Nephron progenitor cell (in vitro differentiated cells): ENCODE data around the gene ZMYND19.
"Not testable (repeated sequence)": the region's sequence is repeated elsewhere in the genome, so short reads cannot be mapped to it uniquely, and the experiment has no call there.

Source experiments
- DNase-seq: peaks from one replicate; pipeline ENCODE4 v3.0.0; 2021
- H3K27ac Mint-ChIP-seq: 2 replicates; pipeline ENCODE4 v1.8.0; 2021; ENCODE audit warnings: mild to moderate bottlenecking, moderate library complexity, mixed read lengths
- H3K27me3 Mint-ChIP-seq: 2 replicates; pipeline ENCODE4 v1.8.0; 2021; ENCODE audit warnings: mild to moderate bottlenecking, low read depth, mixed read lengths; ENCODE audit not compliant: poor library complexity
- H3K36me3 Mint-ChIP-seq: 2 replicates; pipeline ENCODE4 v1.8.0; 2021; ENCODE audit warnings: low read depth, mixed read lengths
- H3K4me1 Mint-ChIP-seq: 2 replicates; pipeline ENCODE4 v1.8.0; 2021; ENCODE audit warnings: mixed read lengths
- H3K4me3 Mint-ChIP-seq: 2 replicates; pipeline ENCODE4 v1.8.0; 2021; ENCODE audit warnings: mild to moderate bottlenecking, moderate library complexity, mixed read lengths
- H3K9me3 Mint-ChIP-seq: 2 replicates; pipeline ENCODE4 v1.8.0; 2021; ENCODE audit warnings: mild to moderate bottlenecking, moderate library complexity, mixed read lengths
- CTCF ChIP-seq: fragments of 200-600 bp; sonication (generic); IDR thresholded peaks from 2 replicates; pipeline ENCODE4 v1.5.0; 2021; ENCODE audit warnings: antibody characterized with exemption

Gene ZMYND19

DNA sequence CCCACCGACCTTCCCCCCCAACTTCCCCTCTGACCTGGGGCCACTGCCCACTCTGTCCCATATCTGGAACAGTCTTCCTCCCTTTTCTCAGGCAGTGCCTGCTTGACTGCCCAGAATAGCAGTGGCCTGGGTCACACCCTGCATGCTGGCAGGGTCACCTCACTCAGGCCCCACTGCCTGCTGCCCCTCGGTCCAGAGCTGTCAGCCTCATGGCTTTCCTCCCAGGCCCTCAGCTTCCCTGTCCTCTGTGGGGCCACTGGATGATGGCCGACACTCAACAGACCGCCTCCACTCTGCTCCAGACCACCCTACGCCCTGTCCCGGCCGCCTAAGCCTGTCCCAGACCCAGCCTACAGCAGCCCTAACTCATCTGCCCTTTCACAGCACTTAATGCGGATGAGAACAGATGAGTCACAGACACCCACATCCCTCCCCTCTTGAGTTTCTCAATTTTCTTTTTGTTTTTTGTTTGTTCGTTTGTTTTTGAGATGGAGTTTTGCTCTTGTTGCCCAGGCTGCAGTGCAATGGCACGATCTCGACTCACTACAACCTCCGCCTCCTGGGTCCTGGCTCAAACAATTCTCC lies 46.0 kb downstream of the ZMYND19 start:
- no peak for TF ChIP-seq CTCF
- Mint-ChIP-seq H3K27ac (peak overlapping the region; percentile 48), H3K9me3 (peaks cover 26% of the 10 kb centered on the region), H3K27me3 (peaks cover 9% of the 10 kb centered on the region), H3K36me3 (peaks cover 17% of the 10 kb centered on the region), H3K4me3 (no peak overlapping the region), H3K4me1 (peaks cover 35% of the 10 kb centered on the region)
- no peak for DNase-seq

DNA sequence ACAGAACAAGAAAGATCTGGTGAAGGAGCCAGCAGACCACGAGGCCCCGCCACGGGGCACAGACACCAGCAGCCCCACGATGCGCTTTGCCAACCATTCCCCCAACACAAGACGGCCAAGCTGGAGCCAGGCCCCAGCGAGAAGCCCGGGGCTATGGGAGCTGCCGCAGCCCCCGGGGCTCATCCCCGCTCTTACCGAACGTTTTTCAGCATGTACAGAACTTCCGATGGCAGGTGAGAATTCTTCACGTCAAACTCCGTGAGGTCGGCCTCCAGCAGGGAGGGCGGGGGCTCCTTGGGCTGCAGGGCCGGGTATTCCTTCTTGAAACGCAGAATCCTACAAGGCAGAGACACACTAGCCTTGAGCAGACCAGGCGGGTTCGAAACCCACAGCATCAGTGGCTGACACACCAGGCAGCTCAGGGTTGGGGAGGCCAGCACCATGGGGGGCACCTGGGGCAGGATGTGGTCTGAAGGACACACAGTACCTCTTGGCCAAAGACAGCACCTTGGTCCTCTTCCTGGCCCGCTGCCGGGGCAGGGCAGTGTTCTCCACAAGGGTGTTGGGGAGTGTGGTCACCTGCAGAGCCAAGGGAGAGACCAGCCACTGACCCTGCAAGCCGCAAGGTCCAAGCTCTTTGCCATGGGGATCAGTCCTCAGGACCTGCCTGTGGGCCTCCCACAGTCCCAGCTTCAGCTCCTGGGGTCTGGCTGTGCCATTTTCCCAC lies 46.9 kb downstream of the ZMYND19 start:
- H3K9me3 Mint-ChIP-seq = peaks cover 26% of the 10 kb centered on the region
- peaks cover 17% of the 10 kb centered on the region for H3K36me3 Mint-ChIP-seq
- no peak overlapping the region for H3K4me3 Mint-ChIP-seq
- no peak for TF ChIP-seq CTCF
- DNase-seq = no peak
- peaks cover 30% of the 10 kb centered on the region for H3K4me1 Mint-ChIP-seq
- H3K27ac Mint-ChIP-seq = no peak overlapping the region
- peaks cover 6% of the 10 kb centered on the region for H3K27me3 Mint-ChIP-seq

DNA sequence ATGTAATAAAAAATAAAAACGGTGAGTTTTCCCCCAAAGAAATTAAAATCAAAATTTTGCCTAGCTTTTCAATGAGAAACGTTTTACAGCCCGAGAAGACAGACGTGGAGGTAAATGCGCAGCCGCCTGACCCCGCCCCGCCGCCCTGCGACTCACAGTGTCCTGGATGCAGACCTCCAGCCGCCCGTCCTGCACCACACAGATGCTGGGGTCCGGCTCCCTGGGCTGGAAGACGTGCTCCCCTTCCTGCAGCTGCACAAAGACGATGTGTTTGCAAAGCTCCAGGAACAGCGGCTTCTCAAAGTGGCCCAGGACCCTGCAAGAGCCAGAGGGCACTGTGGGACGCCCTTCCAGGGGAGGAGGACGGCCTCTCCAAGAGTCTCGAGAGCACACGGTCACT lies 47.8 kb downstream of the ZMYND19 start:
- TF ChIP-seq CTCF = no peak
- Mint-ChIP-seq H3K4me1 (peaks cover 26% of the 10 kb centered on the region), H3K36me3 (peaks cover 21% of the 10 kb centered on the region), H3K27me3 (peaks cover 6% of the 10 kb centered on the region), H3K9me3 (peaks cover 23% of the 10 kb centered on the region), H3K27ac (no peak overlapping the region), H3K4me3 (no peak overlapping the region)
- no peak for DNase-seq

DNA sequence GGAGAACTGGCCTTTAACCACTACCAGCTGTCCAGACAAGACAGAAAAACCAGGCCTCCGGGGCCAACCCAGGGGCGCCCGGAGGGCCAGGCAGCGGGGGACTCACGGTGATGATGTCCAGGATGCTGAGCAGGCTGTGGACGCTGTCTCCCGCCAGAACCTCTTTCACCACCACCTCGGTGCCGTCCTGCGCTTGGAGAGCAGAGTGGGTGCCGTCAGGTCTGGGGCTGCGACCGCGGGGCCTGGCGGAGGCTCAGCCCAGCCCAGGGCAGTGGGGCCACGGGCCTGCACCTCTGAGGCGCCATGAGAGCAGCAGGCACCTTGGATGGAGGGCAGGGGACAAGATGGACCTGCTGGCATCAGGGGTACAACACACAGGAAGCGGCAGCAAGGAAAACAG lies 49.8 kb downstream of the ZMYND19 start:
- Mint-ChIP-seq H3K9me3 (peaks cover 18% of the 10 kb centered on the region), H3K27me3 (peaks cover 6% of the 10 kb centered on the region), H3K4me3 (no peak overlapping the region), H3K36me3 (peaks cover 12% of the 10 kb centered on the region), H3K27ac (no peak overlapping the region), H3K4me1 (peaks cover 26% of the 10 kb centered on the region)
- no peak for DNase-seq
- TF ChIP-seq CTCF = no peak

GRCh38 chr9:137538058-137538457 lies 52.3 kb downstream of the ZMYND19 start:
- Mint-ChIP-seq H3K4me3 (no peak overlapping the region), H3K27ac (no peak overlapping the region), H3K9me3 (peaks cover 25% of the 10 kb centered on the region), H3K4me1 (peaks cover 29% of the 10 kb centered on the region), H3K27me3 (peaks cover 9% of the 10 kb centered on the region), H3K36me3 (peaks cover 12% of the 10 kb centered on the region)
- no peak for DNase-seq
- no peak for TF ChIP-seq CTCF

- not testable (repeated sequence) for DNase-seq, H3K27me3 Mint-ChIP-seq, H3K4me3 Mint-ChIP-seq, H3K27ac Mint-ChIP-seq
- Mint-ChIP-seq H3K9me3 (peaks cover 25% of the 10 kb centered on the region), H3K4me1 (peaks cover 23% of the 10 kb centered on the region), H3K36me3 (peaks cover 12% of the 10 kb centered on the region)
These were observed 53.6 kb downstream of the ZMYND19 start for GRCh38 chr9:137536594-137537131.
